ENCODE data around the gene SYCN. TPM values are rescaled to one million over a fixed set of nuclear protein-coding genes. Genes with fewer than 3 reads are reported as not detected.

SYCN gene
- total RNA-seq, 1 experiment from 2014 or later, result not detected

DNA sequence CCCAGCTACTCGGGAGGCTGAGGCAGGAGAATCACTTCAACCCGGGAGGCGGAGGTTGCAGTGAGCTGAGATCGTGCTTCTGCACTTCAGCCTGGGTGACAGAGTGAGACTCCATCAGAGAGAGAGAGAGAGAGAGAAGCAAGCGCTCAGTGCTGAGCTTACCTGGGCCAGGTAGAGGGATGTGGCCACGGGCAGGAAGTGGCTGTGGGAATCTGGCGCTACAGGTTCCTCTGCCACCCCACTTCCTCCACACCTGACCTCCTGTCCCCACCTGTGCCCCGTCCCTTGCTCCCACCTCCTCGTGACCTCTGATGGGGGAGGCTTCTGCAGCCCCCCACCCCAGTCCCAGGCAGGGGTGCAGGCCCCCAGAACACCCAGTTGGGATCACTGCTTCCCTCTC, 8.3 kb downstream of the SYCN start:
- BruUV-seq (replicated peaks), result no TSS peak
- Mint-ChIP-seq H3K36me3 (ENCODE audit: insufficient read depth, unreplicated experiment) (peaks cover 5% of the 10 kb centered on the region), H3K4me1 (ENCODE audit: insufficient read depth, unreplicated experiment) (peaks cover 24% of the 10 kb centered on the region), H3K4me3 (ENCODE audit: unreplicated experiment) (no peak overlapping the region), H3K27me3 (ENCODE audit: insufficient read depth, unreplicated experiment) (peaks cover 35% of the 10 kb centered on the region), H3K9me3 (ENCODE audit: unreplicated experiment) (no peaks in the 10 kb centered on the region), H3K27ac (ENCODE audit: low read depth, unreplicated experiment) (no peak overlapping the region)
- DNase-seq (ENCODE audit: unreplicated experiment), result no peak
- ChIA-PET CTCF (no interaction called here), POLR2A (no interaction called here)
- TF ChIP-seq, protein P1, sequence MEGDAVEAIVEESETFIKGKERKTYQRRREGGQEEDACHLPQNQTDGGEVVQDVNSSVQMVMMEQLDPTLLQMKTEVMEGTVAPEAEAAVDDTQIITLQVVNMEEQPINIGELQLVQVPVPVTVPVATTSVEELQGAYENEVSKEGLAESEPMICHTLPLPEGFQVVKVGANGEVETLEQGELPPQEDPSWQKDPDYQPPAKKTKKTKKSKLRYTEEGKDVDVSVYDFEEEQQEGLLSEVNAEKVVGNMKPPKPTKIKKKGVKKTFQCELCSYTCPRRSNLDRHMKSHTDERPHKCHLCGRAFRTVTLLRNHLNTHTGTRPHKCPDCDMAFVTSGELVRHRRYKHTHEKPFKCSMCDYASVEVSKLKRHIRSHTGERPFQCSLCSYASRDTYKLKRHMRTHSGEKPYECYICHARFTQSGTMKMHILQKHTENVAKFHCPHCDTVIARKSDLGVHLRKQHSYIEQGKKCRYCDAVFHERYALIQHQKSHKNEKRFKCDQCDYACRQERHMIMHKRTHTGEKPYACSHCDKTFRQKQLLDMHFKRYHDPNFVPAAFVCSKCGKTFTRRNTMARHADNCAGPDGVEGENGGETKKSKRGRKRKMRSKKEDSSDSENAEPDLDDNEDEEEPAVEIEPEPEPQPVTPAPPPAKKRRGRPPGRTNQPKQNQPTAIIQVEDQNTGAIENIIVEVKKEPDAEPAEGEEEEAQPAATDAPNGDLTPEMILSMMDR (IDR thresholded peaks at IDR 0.05; ENCODE audit: unreplicated experiment), result no peak
- intact Hi-C loops (cut with micrococcal nuclease), result loop anchor here (10.0 kb wide), 1 partner anchor 129 kb away; the partner anchor contains the start of gene LRFN1

DNA sequence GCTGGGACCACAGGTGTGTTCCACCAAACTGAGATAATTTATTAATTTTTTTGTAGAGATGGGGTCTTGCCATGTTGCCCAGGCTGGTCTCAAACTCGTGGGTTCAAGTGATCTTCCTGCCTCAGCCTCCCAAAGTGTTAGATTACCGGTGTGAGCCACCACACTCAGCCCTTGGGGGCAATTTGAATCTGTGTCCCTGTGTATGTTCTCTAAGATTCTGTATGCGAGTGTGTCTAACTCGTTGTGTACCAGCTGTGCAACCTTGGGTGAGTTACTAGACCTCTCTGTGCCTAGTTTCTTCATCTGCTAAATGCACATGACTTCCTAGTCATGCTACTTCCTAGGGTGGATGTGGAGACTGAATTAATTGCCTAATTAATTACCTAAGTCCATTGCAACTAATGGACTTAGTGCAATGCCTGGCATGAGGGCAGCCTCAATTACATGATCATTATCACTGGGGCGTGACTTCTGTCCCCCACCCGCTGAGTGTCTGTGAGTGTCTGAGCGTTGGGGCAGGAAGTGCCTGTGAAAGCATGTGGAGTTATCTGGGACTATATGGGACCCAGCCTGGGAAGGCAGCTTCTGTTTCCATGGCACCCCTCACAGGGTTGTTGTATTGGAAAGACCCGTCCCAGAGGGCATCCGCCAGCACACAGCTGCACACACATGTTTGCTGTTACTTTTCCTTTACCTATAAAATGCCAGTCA, 9.1 kb downstream of the SYCN start:
- Mint-ChIP-seq H3K9me3 (ENCODE audit: unreplicated experiment) (no peaks in the 10 kb centered on the region), H3K27ac (ENCODE audit: low read depth, unreplicated experiment) (no peak overlapping the region), H3K4me3 (ENCODE audit: unreplicated experiment) (no peak overlapping the region), H3K4me1 (ENCODE audit: insufficient read depth, unreplicated experiment) (peaks cover 24% of the 10 kb centered on the region), H3K27me3 (ENCODE audit: insufficient read depth, unreplicated experiment) (peaks cover 29% of the 10 kb centered on the region), H3K36me3 (ENCODE audit: insufficient read depth, unreplicated experiment) (peaks cover 5% of the 10 kb centered on the region)
- no peak for DNase-seq (ENCODE audit: unreplicated experiment)
- BruUV-seq (replicated peaks), result no TSS peak
- ChIA-PET POLR2A (no interaction called here), CTCF (no interaction called here)
- TF ChIP-seq, protein P1 (IDR thresholded peaks at IDR 0.05; ENCODE audit: unreplicated experiment), result no peak
- intact Hi-C loops (cut with micrococcal nuclease), result loop anchor here (10.0 kb wide), 1 partner anchor 130 kb away; the partner anchor contains the start of gene LRFN1

DNA sequence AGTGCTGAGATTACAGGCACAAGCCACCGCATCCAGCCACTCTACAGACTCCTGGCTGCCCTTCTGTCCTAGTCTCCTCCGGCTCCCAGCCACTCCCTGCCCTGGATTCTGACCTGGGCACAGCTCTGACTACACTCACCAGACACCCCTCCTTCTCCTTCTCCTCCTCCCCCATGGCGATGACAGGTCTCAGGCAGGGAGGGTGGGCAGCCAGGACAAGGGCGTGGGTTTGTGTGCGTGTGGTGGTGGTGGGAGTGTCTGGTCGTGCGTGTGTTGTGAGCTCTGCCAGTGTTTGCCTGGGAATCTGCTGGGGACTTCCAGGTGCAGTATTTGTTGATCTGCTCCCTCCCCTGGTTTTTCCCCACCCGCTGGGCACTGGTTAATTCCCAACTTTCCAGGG, 10.3 kb downstream of the SYCN start:
- no TSS peak for BruUV-seq (replicated peaks)
- Mint-ChIP-seq H3K36me3 (ENCODE audit: insufficient read depth, unreplicated experiment) (peaks cover 5% of the 10 kb centered on the region), H3K27me3 (ENCODE audit: insufficient read depth, unreplicated experiment) (peaks cover 29% of the 10 kb centered on the region), H3K4me1 (ENCODE audit: insufficient read depth, unreplicated experiment) (peaks cover 24% of the 10 kb centered on the region), H3K9me3 (ENCODE audit: unreplicated experiment) (no peaks in the 10 kb centered on the region), H3K27ac (ENCODE audit: low read depth, unreplicated experiment) (peak overlapping the region; percentile 30), H3K4me3 (ENCODE audit: unreplicated experiment) (no peak overlapping the region)
- ChIA-PET POLR2A (no interaction called here), CTCF (interaction anchor here (0.6 kb wide), 1 partner anchor 259 kb away, joined by 3 read pairs; no protein-coding TSS in a partner anchor)
- peak; percentile 31 for DNase-seq (ENCODE audit: unreplicated experiment)
- intact Hi-C loops (cut with micrococcal nuclease), result loop anchor here (10.0 kb wide), 1 partner anchor 131 kb away; the partner anchor contains the start of gene LRFN1
- TF ChIP-seq, protein P1 (IDR thresholded peaks at IDR 0.05; ENCODE audit: unreplicated experiment), result no peak

DNA sequence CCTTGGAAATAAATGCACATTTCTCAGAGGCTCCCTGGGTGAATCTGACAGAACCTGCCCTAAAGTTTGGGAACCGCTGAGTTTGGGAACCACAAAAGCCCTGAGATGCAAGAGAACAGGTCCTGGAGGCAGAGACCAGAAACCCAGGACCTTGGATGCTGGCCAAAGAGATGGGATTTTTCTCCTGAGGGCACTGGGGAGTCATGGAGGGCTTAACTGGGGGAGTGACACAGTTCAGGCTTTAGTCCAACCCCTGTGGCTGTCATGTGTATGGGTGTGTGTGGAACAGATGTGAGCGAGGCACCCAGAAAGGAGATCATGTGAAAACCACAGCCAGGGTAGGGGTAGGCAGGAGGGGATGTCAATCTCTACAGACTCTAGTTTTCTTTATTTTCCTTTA, 11.2 kb downstream of the SYCN start:
- H3K27ac Mint-ChIP-seq (ENCODE audit: low read depth, unreplicated experiment), result no peak overlapping the region
- H3K9me3 Mint-ChIP-seq (ENCODE audit: unreplicated experiment), result no peaks in the 10 kb centered on the region
- no peak overlapping the region for H3K4me3 Mint-ChIP-seq (ENCODE audit: unreplicated experiment)
- DNase-seq (ENCODE audit: unreplicated experiment), result peak; percentile 51
- peaks cover 25% of the 10 kb centered on the region for H3K27me3 Mint-ChIP-seq (ENCODE audit: insufficient read depth, unreplicated experiment)
- no TSS peak for BruUV-seq (replicated peaks)
- H3K4me1 Mint-ChIP-seq (ENCODE audit: insufficient read depth, unreplicated experiment), result peaks cover 18% of the 10 kb centered on the region
- H3K36me3 Mint-ChIP-seq (ENCODE audit: insufficient read depth, unreplicated experiment), result peaks cover 5% of the 10 kb centered on the region
- intact Hi-C loops (cut with micrococcal nuclease), result loop anchor here (10.0 kb wide), 1 partner anchor 132 kb away; the partner anchor contains the start of gene LRFN1
- TF ChIP-seq, protein P1 (IDR thresholded peaks at IDR 0.05; ENCODE audit: unreplicated experiment), result no peak
- ChIA-PET POLR2A (no interaction called here), CTCF (no interaction called here)

All from MCF 10A (cell line).